GM10266 (cell line): ENCODE results near the gene AIM2.
"Not testable (repeated sequence)": the region's sequence is repeated elsewhere in the genome, so short reads cannot be mapped to it uniquely, and the experiment has no call there.

Source experiments
- DNase-seq: peaks from one replicate; pipeline ENCODE4 v3.0.0; 2012; ENCODE audit errors: extremely low spot score
- TF ChIP-seq, protein P1 (sequence below): IDR thresholded peaks from 2 replicates; pipeline ENCODE4 v1.5.1; 2012; ENCODE audit warnings: mild to moderate bottlenecking, low read depth; ENCODE audit not compliant: control insufficient read depth, insufficient read depth; ENCODE audit errors: missing control alignments

The AIM2 gene

DNA sequence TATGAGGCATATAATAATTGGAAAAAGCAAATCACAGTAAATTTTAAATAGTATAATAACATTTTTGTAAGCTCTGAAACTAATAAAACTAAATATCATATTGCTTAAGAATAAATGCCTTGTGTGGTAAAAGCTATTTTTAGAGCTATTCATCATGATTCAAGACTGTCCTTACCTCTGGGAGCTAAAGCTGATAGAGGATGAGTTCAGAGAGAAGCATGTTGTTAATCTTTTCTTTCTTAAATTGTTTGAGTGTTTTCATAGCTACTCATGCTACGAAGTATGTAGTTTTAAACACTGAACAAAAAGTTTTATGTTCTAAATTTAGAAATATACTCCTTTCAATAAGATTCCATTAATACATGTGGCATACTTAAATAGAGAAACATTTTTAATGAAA is 36.4 kb downstream of the AIM2 start:
- DNase-seq: no peak
- TF ChIP-seq, protein P1, sequence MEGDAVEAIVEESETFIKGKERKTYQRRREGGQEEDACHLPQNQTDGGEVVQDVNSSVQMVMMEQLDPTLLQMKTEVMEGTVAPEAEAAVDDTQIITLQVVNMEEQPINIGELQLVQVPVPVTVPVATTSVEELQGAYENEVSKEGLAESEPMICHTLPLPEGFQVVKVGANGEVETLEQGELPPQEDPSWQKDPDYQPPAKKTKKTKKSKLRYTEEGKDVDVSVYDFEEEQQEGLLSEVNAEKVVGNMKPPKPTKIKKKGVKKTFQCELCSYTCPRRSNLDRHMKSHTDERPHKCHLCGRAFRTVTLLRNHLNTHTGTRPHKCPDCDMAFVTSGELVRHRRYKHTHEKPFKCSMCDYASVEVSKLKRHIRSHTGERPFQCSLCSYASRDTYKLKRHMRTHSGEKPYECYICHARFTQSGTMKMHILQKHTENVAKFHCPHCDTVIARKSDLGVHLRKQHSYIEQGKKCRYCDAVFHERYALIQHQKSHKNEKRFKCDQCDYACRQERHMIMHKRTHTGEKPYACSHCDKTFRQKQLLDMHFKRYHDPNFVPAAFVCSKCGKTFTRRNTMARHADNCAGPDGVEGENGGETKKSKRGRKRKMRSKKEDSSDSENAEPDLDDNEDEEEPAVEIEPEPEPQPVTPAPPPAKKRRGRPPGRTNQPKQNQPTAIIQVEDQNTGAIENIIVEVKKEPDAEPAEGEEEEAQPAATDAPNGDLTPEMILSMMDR: no peak

DNA sequence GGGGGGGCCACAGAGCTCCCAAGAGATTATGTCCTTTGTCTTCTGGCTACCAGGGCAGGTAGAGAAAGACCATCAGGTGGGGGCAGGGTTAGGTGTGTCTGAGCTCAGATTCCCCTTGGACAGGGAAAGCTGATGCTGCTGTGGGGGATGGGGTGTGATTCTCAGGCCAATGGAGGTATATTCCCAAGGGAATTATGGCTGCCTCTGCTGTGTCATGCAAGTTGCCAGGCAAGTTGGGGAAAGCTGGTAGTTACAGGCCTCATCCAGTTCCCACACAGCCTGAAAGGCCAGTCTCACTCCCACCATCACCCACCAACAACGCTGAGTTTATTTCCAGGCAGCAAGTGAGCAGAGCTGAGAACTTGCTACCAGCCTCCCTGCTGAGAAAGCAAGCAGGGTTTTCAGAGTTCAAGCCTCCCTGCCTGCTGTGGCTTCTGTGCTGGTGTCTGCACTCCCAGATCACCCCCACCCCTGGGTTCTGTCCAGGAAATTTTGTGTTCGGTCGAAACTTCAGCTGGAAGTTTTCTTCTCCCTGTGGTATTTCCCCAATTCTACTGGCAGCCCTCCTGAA is 45.6 kb downstream of the AIM2 start:
- DNase-seq: no peak
- TF ChIP-seq, protein P1: no peak

DNA sequence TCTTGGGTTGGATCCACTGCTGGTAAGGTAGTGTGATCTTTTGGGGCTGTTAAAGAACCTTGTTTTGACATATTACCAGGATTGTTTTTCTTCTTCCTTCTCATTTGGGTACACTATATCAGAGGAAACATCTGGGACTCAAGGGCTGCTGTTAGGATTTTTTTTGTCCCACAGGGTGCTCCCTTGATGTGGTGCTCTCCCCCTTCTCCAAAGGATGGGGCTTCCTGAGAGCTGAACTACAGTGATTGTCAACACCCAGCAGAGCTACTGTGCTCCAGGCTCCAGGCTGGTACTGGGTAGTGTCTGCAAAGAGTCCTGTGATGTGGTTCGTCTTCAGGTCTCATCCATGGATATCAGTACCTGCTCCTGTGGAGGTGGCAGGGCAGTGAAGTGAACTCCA is 46.3 kb downstream of the AIM2 start:
- TF ChIP-seq, protein P1: no peak
- DNase-seq: no peak

DNA sequence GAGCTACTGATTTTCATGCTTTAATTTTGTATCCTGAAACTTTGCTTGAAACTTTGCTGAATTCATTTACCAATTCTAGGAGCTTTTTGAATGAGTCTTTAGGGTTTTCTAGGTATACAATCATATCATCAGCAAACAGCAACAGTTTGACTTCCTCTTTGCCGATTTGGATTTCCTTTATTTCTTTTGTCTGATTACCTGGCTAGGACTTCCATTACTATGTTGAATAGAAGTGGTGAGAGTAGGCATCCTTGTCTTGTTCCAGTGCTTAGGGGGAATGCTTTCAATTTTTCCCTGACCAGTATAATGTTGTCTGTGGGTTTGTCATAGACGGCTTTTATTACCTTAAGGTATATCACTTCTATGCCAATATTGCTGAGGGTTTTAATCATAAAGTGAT is 49.7 kb downstream of the AIM2 start:
- DNase-seq: not testable (repeated sequence)

DNA sequence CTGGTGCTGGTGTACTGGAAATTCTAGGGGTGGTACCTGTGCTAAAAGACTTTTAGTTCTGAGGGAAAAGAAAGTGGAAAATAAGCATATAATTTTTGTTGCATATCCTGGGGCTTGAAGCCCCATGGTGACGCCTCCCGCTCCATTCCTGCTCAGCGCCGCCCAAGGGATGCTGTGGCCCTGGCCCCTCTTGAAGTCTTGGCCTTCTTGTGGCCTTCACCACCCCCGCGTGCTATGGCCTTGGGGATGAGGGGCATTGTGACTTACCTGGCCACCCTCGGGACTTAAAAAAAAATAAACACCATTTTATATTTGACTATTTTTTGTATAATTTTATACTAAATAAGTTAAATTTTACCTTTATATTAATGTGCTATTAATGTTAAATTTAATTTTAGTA is 51.5 kb downstream of the AIM2 start:
- TF ChIP-seq, protein P1: no peak
- no peak for DNase-seq

DNA sequence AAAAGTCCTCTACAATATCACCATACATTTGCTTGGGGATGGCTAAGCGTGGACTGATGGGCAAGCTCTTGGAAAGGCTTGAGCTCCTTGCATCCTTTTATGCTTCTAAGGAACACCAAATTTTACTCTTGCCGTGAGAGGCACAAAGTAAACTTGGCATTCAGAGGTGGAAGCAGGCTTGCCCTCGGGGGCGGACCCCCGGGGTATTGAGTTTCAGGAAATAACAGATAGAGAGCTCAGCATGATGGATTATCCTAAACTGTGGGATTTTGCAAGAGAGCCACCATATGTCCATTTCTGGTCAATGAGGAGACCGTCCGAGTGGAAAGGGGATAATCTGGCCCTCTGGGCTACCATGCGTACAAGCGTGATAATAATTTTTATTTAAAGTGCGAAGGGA is 52.8 kb downstream of the AIM2 start:
- TF ChIP-seq, protein P1: no peak
- no peak for DNase-seq

DNA sequence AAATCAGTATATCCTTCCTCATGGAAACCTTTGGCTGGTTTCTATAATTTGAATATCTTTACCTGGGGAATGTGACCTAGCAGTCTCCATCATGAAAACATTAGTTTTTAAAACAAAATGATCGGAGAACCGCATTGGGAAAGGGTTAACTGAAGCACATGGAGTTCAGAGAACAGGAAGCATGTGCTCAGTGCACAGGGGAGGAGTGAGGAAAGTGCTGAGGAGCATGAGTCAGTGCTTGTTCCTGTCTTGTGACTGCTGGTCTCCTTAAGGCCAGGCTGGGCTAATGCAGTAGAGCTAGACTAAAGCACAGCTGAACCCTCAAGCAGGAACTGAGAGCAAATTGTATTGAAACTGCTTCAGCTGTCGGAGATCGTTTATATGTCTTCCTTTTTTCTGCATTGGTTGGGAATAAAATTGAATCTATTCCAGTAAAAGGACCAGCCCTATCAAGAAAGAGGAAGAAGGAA is 61.1 kb downstream of the AIM2 start:
- TF ChIP-seq, protein P1: no peak
- DNase-seq: peak; percentile 55

DNA sequence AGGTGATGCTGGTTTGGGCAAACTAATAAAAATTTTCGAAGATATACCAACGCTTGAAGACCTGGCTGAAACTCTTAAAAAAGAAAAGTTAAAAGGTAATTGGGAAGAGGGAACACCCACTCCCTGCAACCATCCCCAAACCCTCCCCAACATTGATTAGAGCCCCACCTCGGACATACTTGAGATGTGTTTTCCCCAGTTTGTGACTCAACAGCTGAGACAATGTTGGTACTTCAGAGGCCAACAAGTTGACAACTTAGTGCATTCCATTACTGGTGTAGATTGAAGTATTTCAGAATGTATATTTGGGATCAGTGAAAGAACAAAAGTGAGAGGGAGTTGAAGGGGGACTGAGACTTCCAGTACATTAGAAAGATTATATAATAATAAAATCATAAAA is 61.7 kb downstream of the AIM2 start:
- no peak for DNase-seq
- TF ChIP-seq, protein P1: no peak
